HG03520 (cell line): ENCODE results near the gene ZNF385B.

Source experiments
- ATAC-seq: cut with Tn5 transposase; IDR thresholded peaks from one replicate; pipeline ENCODE4 v1.9.1; 2021; ENCODE audit warnings: mild to moderate bottlenecking, moderate library complexity; ENCODE audit not compliant: unreplicated experiment

The ZNF385B gene

DNA sequence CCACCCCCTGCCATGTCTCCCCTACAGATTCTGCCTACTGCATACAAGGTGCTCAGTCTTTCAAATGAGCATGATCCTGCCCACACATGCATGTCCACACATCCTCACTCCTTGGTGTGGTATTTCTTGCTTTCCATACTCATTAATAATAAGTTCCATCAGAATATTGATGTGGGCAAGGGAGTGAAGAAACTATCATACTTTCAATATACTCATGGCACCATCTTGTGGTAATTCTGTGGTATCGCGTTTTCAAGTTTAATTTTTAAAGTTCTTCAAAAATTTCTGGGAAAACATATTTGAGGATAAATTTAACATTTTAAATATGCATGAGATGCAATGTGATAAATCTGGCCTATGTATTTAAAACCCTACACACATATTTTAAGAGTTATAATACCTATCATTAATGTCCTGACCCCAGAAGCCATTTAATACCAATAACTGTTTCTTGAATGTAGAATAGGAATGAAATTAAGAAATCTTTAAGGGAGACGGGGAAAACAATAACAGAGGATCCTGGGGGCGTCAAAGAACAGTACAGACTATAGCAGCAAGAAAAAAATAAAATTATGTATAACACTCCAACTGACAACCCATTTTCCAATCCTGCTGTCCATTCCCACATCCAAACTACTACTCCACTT, 110.1 kb downstream of the ZNF385B start:
- no peak for ATAC-seq

DNA sequence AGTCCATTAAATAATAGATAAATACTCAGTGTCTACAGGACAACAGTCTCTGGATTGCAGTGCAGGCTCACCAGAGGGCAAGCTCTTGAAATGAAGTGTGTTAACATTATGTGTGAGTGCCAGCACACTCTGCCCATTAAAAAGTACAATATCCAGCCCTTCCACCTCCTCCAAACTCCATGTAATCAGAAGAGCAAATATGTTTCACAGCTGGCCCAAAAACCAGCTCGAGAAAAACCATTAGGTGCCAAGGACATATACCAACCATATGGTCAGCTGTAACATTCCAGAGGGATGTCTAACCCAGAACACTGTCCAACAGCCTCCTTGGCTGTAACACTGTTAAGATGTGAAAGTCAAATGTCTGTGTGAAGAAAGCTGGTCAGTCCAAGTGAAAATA, 112.2 kb downstream of the ZNF385B start:
- no peak for ATAC-seq

- no peak for ATAC-seq
Observed at GRCh38 chr2:179746981-179747380, 114.4 kb downstream of the ZNF385B start.

DNA sequence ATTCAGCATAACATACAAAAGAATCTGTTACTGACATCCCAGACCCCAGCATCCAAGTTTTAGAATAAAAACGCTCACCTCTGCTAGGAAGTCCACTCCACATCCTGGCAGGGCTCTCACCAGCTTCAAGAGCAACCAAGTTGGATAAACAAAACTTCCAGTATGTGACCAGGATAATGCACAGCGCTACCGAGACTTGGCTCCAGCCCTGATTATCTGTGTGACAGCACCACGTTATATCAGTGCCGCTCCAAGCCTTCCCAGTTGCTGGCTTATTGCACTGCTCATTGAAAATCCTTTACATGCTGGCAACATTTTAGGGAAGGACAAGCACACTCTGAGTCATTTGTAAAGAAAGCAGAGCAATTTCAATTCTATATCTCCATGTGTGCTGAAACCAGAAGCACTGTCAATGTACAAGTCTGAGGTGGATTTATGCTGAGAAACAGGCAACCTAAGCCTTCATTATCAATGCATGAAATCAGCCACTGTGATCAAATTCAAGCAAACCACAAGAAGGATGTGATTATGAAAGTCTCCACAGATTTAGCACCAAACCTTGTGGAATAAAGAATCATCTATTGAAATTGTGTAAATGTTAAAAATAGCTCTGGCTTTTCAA, 115.7 kb downstream of the ZNF385B start:
- ATAC-seq: no peak

- ATAC-seq: no peak
Observed at GRCh38 chr2:179744401-179744800, 117.0 kb downstream of the ZNF385B start.

- ATAC-seq: no peak
Observed at GRCh38 chr2:179741317-179741716, 120.1 kb downstream of the ZNF385B start.

DNA sequence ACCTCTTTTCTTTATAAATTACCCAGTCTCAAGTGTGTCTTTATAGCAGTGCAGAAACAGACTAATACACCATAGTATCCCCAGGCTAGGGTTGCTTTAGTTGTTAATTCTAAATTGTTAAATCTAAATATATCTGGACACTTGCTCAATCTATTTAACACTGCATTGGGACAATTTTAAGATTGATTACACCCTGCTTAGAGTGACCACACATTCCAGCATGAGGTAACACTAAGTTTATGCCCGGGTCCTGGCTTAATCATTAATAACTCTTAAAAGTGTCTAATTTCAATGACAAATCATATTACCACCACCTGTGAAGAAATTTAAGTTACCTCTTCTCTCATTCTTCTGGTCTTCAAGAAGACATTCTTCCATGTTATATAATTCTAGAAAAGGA, 131.4 kb downstream of the ZNF385B start:
- ATAC-seq: no peak

- no peak for ATAC-seq
Observed at GRCh38 chr2:179726461-179727180, 134.8 kb downstream of the ZNF385B start.

GRCh38 chr2:179724403-179724802, 137.0 kb downstream of the ZNF385B start:
- no peak for ATAC-seq

DNA sequence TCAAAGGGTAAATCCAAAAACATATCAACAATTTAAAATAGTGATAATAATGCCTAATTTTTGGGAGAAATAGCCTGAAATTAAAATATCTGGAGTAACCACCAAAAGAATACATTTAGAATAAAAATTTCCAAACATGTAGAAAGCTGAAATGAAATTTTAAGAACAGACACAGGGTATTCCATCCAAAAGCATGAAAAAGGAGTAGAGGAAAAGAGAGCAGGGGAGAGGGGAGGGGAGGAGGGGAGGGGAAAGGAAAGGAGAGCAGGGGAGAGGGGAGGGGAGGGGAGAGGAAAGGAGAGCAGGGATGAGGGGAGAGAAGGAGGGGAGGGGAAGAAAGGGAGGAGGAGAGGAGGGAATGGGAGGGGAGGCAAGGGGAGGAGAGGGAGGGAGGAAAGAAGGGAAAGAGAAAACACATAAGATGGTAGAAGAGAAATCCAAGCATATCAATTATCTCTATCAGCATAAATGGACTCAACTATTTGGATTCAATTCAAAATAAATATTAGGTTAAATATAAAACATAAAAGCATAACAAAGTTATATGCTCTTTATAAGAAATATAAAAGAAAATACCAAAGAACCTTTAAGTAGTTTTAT, 141.1 kb downstream of the ZNF385B start:
- no peak for ATAC-seq

DNA sequence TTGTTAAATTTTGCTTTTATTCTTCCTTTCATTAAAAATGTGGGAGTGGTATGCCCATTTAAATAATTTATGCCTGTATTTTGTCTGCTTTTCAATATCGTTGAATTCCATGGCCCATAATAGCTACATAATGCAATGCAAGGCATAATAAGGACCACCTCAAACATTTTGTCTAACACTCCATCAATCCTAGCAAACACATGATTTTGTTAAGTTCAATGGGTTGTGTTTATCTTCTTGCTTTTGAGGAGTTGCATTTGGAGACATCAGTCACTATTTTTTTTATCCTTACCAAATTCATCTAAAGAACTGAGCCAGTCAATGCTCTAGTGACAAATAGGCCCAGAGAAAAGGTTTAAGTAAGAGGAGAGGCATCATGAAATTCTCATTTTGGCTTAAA, 145.5 kb downstream of the ZNF385B start:
- ATAC-seq: no peak

GRCh38 chr2:179715196-179715595, 146.2 kb downstream of the ZNF385B start:
- no peak for ATAC-seq

DNA sequence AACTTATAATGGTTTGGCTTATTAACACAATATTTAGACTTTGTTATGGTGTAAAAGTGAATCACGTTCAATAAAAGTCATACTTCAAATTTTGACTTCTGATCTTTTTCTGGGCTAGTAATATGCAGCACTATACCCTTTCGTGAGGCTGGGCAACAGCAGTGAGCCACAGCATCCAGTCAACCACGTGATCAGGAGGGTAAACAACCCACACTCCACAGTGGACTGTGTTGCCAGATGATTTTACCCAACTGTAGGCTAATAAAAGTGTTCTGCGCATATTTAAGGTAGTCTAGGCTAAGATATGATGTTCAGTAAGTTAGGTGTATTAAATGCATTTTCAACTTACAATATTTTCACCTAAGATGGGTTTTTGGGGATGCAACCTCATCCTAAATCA, 148.6 kb downstream of the ZNF385B start:
- no peak for ATAC-seq

DNA sequence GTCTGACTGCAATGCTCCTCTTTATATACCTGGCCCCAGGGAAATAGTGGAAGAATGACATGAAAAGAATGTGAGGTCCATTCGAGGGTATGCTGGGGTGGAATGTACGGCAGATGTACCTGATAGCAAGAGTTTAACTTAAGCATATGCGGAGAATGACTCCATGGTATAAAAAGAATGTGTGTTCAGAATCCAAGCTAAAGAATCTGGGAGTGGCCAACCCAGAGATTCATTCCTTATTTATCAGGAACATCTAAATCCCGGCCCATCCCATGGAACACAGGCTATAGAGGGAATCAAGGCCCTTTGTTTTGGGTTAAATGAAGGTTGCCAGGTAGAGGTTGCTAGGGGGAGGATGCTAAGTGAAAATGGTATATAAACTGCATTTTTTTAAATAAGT, 150.0 kb downstream of the ZNF385B start:
- ATAC-seq: no peak

DNA sequence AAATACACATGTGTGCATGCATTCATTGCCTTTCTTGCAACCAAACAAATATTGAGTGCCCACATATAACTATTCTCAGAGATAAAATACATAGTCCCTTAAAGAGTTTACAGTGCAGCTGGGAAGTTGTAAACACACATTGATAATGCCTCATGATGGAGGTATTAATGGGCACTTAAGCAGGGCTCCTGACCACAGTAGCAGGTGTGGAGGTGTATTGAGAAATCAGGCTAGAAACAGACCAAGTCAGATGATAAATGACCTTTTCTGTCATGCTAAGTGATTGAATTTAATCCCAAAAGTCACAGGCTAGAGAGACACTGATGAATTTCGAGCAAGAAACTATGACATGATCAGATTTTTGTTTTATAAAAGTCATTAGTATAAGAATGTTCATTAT, 157.7 kb downstream of the ZNF385B start:
- no peak for ATAC-seq

DNA sequence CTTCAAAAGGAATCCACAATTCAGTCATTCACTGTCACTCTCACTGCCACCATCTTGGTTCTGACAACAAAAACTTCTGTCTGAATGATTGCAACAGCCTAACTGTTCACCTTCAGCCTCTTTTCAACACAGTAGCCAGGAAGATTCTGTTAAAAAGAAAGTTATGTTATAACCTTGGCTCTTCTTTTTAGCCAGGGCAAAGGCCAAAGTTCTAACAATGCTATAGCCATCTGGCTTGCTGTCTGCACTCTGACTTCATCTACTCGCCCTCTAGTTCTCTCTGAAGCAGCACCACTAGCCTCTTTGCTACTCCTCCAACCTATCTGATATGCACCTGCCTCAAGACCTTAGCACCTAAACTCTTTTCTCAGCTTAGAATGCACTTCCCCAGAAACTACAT, 158.5 kb downstream of the ZNF385B start:
- no peak for ATAC-seq

DNA sequence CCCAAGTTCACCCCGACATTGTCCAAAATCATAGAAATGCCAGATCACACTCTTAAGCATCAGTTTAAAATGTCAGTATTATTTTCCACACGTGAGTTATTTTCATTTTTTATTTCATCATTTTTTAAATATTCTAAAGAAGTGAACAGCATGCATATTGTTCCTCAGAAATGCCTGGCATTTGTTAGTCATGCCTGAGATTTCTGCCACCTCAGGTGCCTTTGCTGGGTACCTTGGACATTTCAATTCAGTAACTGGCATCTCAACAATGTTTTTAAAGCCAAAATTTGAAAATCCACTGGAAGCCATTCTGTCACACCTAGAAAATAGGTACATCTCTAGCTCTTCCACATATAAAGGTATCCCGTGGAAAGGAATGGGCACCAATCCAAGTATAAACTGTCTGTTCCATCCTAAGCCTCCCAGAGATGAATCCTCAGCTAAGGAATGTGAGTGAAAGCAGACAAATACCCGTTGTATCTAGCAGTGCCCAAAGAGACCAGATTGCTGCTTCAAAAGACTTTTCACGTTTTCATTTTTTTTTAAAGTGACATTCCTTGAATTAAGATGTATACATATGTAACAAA, 159.8 kb downstream of the ZNF385B start:
- no peak for ATAC-seq

DNA sequence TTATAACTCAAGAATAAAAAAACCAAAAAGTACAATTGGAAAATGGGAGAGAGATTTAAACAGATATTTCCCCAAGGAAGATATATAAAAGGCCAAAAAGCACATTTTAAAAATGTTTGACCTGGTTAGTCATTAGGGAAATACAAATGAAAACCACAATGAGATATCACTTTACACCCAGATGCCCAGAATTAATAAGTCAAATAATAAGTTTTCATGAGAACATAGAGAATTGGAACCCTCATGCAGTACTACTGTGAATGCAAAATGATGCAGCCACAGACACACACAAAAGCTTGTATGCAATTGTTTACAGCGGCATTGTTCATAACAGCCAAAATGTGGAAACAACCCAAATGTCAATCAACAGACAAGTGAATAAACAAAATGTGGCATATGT, 165.9 kb downstream of the ZNF385B start:
- no peak for ATAC-seq

DNA sequence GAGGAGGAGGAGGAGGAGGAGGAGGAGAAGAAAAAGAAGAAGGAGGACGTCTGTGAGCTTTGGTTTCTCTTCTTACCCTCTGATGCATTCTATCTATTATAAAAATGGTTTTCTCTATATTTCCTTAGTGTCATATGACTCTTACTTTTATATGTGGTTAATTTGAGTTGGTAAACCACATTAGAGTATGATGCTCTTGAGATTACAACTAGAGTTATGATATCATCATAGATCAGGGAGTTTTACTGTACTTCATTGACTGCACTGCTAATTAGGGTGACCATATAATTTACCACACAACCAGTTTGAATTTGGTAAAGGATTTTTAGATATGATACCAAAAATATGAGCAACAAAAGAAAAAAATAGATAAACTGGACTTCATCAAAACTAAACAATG, 166.4 kb downstream of the ZNF385B start:
- ATAC-seq: no peak

DNA sequence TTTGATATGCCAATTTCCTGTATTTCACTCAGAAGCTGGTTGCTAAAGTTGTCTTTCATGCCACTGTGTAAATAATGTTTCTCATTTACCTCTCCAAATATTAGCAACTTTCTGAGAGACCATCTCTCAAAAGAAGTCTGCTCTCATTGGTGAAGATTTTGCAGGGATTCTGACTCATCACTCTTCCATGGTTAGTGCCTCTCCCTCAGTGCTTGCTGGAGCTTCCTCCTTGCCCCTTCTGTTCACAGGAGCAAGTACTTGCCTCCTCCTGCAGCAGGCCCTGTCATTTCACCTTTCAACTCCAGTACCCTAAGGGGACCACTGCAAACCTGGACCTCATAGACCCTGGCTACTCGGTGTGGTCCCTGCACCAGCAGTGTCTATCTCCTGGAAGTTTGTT, 168.8 kb downstream of the ZNF385B start:
- no peak for ATAC-seq

- ATAC-seq: no peak
Observed at GRCh38 chr2:179692043-179692442, 169.4 kb downstream of the ZNF385B start.

- no peak for ATAC-seq
Observed at GRCh38 chr2:179691235-179691634, 170.2 kb downstream of the ZNF385B start.
